ENCODE measurements around the gene GMPS. TPM values are rescaled to one million over a fixed set of nuclear protein-coding genes. Genes with fewer than 3 reads are reported as not detected.
A peak's percentile ranks its signal among the peaks of the same experiment; 100 is the strongest.

Gene GMPS
- total RNA-seq, 1 donor from 2014 or later, result 66.5 TPM

DNA sequence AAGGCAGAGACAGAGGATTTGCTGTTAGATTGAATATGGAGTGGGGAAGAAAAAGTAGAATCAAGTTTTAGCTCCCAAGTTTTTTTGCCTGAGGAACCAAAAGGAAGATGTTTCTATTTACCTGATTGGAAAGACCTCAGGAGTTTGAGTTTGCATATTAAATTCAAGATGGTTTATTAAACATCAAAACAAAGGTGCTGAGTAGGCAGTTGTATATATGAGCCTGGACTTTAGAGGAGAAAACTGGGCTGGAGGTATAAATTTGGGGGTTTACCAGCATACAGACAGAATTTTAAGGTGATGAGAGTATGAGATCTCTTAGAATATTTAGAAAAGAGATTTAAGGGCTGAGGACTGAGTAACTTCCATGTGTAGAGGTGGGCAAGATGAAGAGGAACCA is 38.2 kb downstream of the GMPS start:
- Mint-ChIP-seq H3K27me3 (ENCODE audit: unreplicated experiment) (peaks cover 7% of the 10 kb centered on the region), H3K27ac (ENCODE audit: unreplicated experiment) (peak overlapping the region; percentile 81), H3K9me3 (ENCODE audit: unreplicated experiment) (no peaks in the 10 kb centered on the region), H3K36me3 (ENCODE audit: low read depth, unreplicated experiment) (peaks cover 18% of the 10 kb centered on the region), H3K4me3 (ENCODE audit: unreplicated experiment) (no peak overlapping the region), H3K4me1 (ENCODE audit: unreplicated experiment) (peaks cover 13% of the 10 kb centered on the region)
- no peak for TF ChIP-seq CTCF (IDR thresholded peaks at IDR 0.05; ENCODE audit: unreplicated experiment)
- no peak for DNase-seq (ENCODE audit: low spot score)

- H3K4me1 Mint-ChIP-seq (ENCODE audit: unreplicated experiment), result peaks cover 13% of the 10 kb centered on the region
- H3K27me3 Mint-ChIP-seq (ENCODE audit: unreplicated experiment), result peaks cover 7% of the 10 kb centered on the region
- no peak overlapping the region for H3K27ac Mint-ChIP-seq (ENCODE audit: unreplicated experiment)
- no peaks in the 10 kb centered on the region for H3K9me3 Mint-ChIP-seq (ENCODE audit: unreplicated experiment)
- peak overlapping the region; percentile 32 for H3K4me3 Mint-ChIP-seq (ENCODE audit: unreplicated experiment)
- H3K36me3 Mint-ChIP-seq (ENCODE audit: low read depth, unreplicated experiment), result peaks cover 40% of the 10 kb centered on the region
- DNase-seq (ENCODE audit: low spot score), result no peak
- no peak for TF ChIP-seq CTCF (IDR thresholded peaks at IDR 0.05; ENCODE audit: unreplicated experiment)
Observed at GRCh38 chr3:155912090-155912489, 41.6 kb downstream of the GMPS start.

DNA sequence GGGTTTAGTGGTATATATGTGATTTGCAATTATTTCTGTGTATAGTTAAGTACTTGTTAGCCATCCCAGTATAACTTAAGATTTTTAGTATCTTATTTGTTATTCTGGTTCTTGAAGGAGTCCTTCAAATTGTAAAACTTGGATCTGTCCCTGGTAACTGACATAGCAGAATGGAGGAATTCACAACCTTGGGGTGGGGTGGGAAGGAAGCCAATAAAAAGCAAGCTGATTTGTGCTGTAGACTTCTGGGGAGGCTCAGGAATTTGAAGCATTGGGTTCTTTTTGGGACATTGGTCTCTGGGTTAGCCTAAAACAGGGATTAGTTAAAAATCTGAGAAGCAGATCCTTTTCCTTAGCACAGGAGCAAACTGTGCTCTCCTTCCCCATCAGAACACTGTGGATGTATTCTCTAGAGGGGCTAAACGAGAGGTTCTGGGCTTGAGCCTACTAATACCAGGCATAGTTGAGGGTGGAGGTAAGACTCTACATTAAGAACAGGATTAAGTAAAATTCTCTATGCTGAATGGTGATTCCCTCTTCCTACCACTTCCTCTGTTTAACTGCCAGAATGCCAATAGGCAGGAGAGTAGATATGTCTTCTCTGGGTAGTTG is 42.2 kb downstream of the GMPS start:
- Mint-ChIP-seq H3K36me3 (ENCODE audit: low read depth, unreplicated experiment) (peaks cover 41% of the 10 kb centered on the region), H3K27ac (ENCODE audit: unreplicated experiment) (no peak overlapping the region), H3K4me1 (ENCODE audit: unreplicated experiment) (peaks cover 11% of the 10 kb centered on the region), H3K27me3 (ENCODE audit: unreplicated experiment) (peaks cover 6% of the 10 kb centered on the region), H3K9me3 (ENCODE audit: unreplicated experiment) (no peaks in the 10 kb centered on the region), H3K4me3 (ENCODE audit: unreplicated experiment) (no peak overlapping the region)
- DNase-seq (ENCODE audit: low spot score), result no peak
- TF ChIP-seq CTCF (IDR thresholded peaks at IDR 0.05; ENCODE audit: unreplicated experiment), result no peak

DNA sequence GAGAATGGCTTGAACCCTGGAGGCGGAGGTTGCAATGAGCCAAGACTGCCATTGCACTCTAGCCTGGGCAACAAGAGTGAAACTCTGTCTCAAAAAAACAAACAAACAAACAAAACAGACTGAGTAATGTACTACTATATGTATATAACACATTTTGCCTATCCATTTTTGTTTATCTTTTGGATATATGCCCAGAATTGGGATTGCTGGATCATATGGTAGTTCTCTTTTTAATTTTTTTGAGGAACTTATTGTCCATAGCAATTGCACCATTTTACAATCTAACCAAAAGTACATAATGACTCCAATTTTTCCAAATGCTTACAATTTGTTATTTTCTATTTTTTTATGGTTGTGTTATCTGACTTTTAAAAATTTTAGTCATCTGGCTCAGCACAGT is 47.3 kb downstream of the GMPS start:
- peaks cover 26% of the 10 kb centered on the region for H3K36me3 Mint-ChIP-seq (ENCODE audit: low read depth, unreplicated experiment)
- H3K9me3 Mint-ChIP-seq (ENCODE audit: unreplicated experiment), result no peaks in the 10 kb centered on the region

More for the DNA sequence above, 47.3 kb downstream of the GMPS start:
- no peak overlapping the region for H3K4me3 Mint-ChIP-seq (ENCODE audit: unreplicated experiment)
- no peaks in the 10 kb centered on the region for H3K27me3 Mint-ChIP-seq (ENCODE audit: unreplicated experiment)
- no peak overlapping the region for H3K27ac Mint-ChIP-seq (ENCODE audit: unreplicated experiment)
- TF ChIP-seq CTCF (IDR thresholded peaks at IDR 0.05; ENCODE audit: unreplicated experiment), result no peak
- H3K4me1 Mint-ChIP-seq (ENCODE audit: unreplicated experiment), result no peaks in the 10 kb centered on the region
- DNase-seq (ENCODE audit: low spot score), result no peak
